Ishikawa (cell line): ENCODE measurements around the gene SYNGR2.

Experiments used
- CEBPB ChIP-seq: IDR thresholded peaks from 2 replicates; pipeline ENCODE4 v1.6.1; 2012
- CREB1 ChIP-seq: IDR thresholded peaks from 2 replicates; pipeline ENCODE4 v1.6.1; 2012; ENCODE audit warnings: low read depth
- EGR1 ChIP-seq: IDR thresholded peaks from 2 replicates; pipeline ENCODE4 v1.6.1; 2012
- EP300 ChIP-seq: IDR thresholded peaks from 2 replicates; pipeline ENCODE4 v1.6.1; 2012; ENCODE audit warnings: borderline replicate concordance
- FOXM1 ChIP-seq: IDR thresholded peaks from 2 replicates; pipeline ENCODE4 v1.6.1; 2012; ENCODE audit warnings: low read depth, borderline replicate concordance
- MAX ChIP-seq: IDR thresholded peaks from 2 replicates; pipeline ENCODE4 v1.6.1; 2012
- NFIC ChIP-seq: IDR thresholded peaks from 2 replicates; pipeline ENCODE4 v1.6.1; 2012
- RAD21 ChIP-seq: IDR thresholded peaks from 2 replicates; pipeline ENCODE4 v1.6.1; 2012; ENCODE audit warnings: low read depth
- REST ChIP-seq: IDR thresholded peaks from 2 replicates; pipeline ENCODE4 v1.6.1; 2012; ENCODE audit warnings: low read depth, mild to moderate bottlenecking
- TAF1 ChIP-seq: IDR thresholded peaks from 2 replicates; pipeline ENCODE4 v1.6.1; 2012; ENCODE audit warnings: low read depth, mild to moderate bottlenecking
- TCF12 ChIP-seq: IDR thresholded peaks from 2 replicates; pipeline ENCODE4 v1.6.1; 2012; ENCODE audit warnings: low read depth
- TEAD4 ChIP-seq: IDR thresholded peaks from 2 replicates; pipeline ENCODE4 v1.6.1; 2012
- YY1 ChIP-seq: IDR thresholded peaks from 2 replicates; pipeline ENCODE4 v1.6.1; 2012; ENCODE audit warnings: low read depth
- ZBTB7A ChIP-seq: IDR thresholded peaks from 2 replicates; pipeline ENCODE4 v1.6.1; 2012; ENCODE audit warnings: low read depth
- TF ChIP-seq, protein P1 (sequence below): IDR thresholded peaks from 2 replicates; pipeline ENCODE4 v1.6.1; 2012

Gene SYNGR2

GRCh38 chr17:78124836-78125137 is 43.6 kb upstream of the SYNGR2 start:
- TF ChIP-seq CEBPB, result no peak
- no peak for TF ChIP-seq EP300
- no peak for TF ChIP-seq TCF12
- TF ChIP-seq YY1, result no peak
- no peak for TF ChIP-seq REST
- no peak for TF ChIP-seq ZBTB7A
- TF ChIP-seq TAF1, result no peak
- TF ChIP-seq NFIC, result no peak
- no peak for TF ChIP-seq EGR1
- TF ChIP-seq MAX, result no peak
- no peak for TF ChIP-seq FOXM1
- no peak for TF ChIP-seq CREB1
- TF ChIP-seq RAD21, result no peak
- TF ChIP-seq, protein P1, sequence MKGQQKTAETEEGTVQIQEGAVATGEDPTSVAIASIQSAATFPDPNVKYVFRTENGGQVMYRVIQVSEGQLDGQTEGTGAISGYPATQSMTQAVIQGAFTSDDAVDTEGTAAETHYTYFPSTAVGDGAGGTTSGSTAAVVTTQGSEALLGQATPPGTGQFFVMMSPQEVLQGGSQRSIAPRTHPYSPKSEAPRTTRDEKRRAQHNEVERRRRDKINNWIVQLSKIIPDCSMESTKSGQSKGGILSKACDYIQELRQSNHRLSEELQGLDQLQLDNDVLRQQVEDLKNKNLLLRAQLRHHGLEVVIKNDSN, result no peak
- TF ChIP-seq TEAD4, result no peak

DNA sequence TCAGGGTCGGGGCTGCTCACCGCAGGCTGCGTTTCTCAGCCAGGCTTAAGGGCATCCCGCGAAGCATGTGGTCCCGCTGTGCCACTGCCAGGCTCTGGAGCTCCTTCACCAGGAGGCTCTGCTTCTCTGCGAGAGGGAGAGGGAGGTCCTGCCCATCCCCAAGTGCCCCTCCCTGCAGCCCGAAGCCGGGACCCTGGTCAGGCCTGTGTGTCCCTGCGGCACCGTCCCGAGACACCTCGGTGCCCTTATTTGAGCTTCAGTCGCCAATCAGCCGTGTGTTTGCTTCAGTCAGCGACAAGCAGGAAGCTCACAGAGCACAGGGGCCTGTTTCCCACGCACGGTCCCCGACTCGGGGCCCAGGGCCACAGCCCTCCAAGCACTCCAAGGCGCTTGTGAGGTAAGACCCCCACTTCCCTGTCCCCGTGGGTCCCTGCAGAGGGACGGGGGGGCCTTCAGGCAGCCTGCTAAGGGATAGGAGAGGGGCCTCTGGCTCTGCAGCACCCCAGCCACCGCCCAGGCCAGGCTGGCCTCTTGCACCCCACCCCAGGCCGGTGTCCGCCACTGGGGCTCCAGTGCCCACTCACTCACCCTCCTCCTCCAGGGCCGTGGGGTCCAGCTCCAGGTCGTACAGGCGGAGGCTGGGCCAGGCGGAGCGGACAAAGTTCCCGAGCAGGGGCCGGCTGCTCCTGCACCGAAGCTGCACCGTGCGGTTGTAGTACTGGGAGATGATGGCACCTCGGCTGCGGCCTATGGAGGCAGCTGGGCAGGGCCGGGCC is 43.1 kb upstream of the SYNGR2 start:
- TF ChIP-seq EGR1 (no peak), FOXM1 (no peak), CREB1 (no peak), NFIC (no peak)

DNA sequence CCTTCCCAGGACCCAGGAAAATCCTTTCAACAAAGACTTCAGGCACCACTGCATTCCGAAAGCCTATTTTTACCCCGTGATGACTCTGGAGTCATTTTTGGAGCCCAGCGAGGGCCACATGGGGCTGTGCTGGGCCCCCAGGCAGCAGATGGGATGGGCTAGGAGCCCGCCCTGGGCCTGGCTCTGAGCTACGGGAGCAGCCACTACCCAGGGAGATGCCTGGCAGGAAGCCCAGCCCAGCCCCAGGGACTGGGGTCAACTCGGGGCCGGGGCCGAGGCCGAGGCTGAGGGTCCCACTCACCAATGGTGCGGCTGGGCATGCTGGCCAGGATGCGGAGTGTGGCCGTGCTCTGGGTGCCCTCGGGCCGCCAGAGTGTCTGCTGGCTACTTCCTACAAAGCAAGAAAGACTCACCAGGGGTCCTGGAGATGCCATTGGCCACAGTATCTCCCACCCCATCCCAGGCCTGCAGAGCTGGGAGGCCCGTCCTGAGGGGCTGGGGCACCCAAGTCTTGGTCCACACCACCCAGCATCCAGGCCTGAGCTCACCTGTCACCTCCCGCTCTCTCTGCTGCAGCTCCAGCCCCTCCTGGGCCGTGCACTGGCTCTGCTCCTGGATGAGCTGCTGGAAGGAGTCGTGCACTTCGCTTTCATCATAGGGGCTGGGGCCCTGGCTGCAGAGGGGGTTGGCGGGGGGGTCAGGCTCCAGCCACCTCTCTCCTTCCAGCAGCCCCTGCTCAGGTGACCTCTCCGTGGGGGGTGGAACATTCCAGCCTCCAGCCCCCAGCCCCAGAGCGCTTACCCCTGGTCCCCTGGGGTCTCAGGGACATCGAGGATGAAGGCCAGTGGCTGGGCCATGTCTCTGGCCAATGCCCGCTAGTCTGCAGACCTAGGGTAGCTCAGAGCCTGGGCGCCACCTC is 42.1 kb upstream of the SYNGR2 start:
- TF ChIP-seq TAF1 (no peak), RAD21 (no peak), FOXM1 (no peak), REST (no peak), YY1 (no peak), MAX (no peak), CEBPB (no peak), TCF12 (no peak), ZBTB7A (no peak), NFIC (no peak), CREB1 (no peak), TEAD4 (no peak)
- TF ChIP-seq, protein P1, result no peak

DNA sequence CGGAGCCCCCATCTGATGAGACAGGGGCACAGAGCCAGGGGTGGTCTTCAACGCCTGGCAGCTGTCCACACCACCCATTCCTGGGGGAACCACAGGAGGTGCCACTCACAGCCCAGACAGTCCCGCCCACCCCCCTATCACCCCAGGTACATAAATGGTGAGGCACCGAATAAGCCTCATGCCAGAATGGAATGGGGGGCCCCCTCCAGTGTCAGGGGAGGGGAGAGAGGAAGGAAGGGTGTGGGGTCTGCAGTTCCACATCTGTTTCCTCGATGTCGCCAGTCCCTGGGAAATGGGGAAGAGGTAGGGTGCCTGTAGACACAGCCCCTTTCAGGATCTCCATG is 41.5 kb upstream of the SYNGR2 start:
- no peak for TF ChIP-seq YY1
- TF ChIP-seq EP300, result no peak

GRCh38 chr17:78127239-78127887 is 41.0 kb upstream of the SYNGR2 start:
- TF ChIP-seq ZBTB7A, result peak; percentile 0; the same call in 1 of the 2 replicates
- no peak for TF ChIP-seq MAX
